Kidney capillary endothelial cell (primary cell): ENCODE data around the gene SLC8B1.

Experiments used
- DNase-seq: peaks from one replicate; pipeline ENCODE4 v3.0.0-alpha.2; 2018; ENCODE audit warnings: low spot score

The SLC8B1 gene

GRCh38 chr12:113334786-113335539, at the start of gene SLC8B1:
TSS of gene SLC8B1 (minus strand) at chr12:113335109. CDS start at chr12:113332878, 2,231 bp downstream.
- DNase-seq, result peak; percentile 74

DNA sequence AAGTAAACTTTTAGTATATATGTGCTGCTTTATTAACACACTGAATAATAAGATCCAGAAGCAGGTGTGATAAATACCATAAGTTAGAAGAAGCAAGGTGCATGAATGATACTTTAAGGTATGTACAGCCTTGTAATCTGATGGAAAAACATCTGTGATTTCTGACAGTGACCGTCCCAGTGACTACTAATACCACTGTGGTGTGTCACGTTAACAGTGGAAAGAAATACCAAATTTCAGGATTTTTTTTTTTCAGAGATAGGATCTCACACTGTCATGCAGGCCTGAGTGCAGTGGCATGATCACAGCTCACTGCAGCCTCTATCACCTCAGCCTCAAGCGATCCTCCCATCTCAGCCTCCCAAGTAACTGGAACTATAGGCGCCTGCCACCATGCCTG, 47.3 kb upstream of the SLC8B1 start:
- no peak for DNase-seq

GRCh38 chr12:113381220-113381619, 46.3 kb upstream of the SLC8B1 start:
- DNase-seq, result no peak

GRCh38 chr12:113378291-113378690, 43.4 kb upstream of the SLC8B1 start:
- no peak for DNase-seq

DNA sequence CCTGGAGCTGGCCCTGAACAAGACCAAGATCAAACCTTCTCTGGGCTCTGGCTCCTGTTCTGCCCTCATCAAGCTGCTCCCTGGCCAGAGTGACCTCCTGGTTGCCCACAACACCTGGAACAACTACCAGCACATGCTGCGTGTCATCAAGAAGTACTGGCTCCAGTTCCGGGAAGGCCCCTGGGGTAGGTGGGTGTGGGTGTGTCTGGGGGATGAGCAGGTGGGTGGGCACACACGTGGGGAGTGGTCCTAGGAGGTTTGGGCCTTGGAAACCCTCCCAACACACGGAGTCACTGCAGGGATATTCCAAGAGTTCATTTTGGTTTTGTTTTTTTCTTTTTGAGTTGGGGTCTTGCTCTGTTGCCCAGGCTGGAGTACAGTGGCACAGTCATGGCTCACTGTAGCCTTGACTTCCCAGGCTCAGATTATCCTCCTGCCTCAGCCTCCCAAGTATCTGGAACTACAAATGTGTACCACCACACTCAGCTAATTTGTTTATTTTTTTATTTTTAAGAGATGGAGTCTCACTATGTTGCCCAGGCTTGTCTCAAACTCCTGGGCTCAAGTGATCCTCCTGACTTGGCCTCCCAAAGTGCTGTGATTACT, 40.0 kb upstream of the SLC8B1 start:
- no peak for DNase-seq

GRCh38 chr12:113373969-113374368, 39.1 kb upstream of the SLC8B1 start:
- no peak for DNase-seq

GRCh38 chr12:113373440-113373839, 38.5 kb upstream of the SLC8B1 start:
- DNase-seq, result no peak

DNA sequence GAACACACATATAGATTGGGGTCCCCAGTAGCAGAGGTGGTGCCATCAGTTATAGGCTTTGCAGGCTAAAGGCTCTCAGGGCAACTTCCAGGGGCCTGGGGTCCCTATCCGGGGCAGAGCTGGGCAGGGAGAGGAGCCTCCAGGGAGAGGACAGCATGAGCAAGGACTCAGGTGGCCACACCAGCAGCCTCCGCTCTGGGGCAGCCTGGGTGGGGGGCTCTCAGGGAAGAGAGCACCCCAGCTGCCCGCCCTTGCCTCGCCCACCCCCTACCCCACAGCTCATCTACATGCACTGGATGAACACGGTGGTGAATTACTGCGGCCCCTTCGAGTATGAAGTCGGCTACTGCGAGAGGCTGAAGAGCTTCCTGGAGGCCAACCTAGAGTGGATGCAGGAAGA, 37.5 kb upstream of the SLC8B1 start:
- DNase-seq, result no peak

DNA sequence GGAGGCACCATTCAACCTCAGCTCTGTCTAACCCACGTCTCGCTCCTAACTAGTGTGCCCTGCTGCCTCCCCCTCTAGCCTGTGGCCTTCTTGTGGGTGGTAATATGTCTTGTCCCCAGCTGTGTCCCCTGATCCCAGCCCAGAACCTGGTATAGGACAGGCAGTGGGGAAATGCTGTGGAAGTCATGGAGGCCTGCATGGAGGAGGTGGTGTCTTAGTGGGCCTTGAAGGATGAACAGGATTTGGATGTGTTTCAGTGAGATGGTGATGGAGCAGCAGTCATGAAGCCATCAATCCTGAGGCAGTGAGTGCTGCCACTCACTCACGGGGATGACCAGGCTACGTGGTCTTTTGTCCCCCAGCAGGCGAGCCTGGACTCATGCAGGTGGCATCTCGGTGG, 36.9 kb upstream of the SLC8B1 start:
- DNase-seq, result no peak

GRCh38 chr12:113370923-113371682, 36.2 kb upstream of the SLC8B1 start:
- no peak for DNase-seq

- DNase-seq, result no peak
These were observed 34.6 kb upstream of the SLC8B1 start for GRCh38 chr12:113369391-113369985.

DNA sequence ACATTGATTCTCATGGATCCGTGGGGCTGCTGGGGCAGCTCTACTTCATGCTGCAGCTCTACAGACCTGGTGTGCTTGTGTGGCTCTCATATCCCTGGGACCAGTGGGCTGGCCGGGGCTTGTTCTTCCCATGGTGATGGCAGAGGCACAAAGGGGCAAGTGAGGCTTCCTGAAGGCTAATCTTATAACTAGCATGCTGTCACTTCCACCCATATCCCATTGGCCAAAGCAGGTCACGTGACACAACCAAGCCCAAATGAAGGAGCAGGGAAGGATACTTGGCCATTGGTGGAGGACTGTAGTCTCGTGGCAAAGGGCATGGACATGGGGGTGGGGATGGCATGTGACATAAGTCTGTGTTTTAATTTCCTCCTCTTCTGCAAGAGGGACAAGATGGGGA, 33.4 kb upstream of the SLC8B1 start:
- no peak for DNase-seq

DNA sequence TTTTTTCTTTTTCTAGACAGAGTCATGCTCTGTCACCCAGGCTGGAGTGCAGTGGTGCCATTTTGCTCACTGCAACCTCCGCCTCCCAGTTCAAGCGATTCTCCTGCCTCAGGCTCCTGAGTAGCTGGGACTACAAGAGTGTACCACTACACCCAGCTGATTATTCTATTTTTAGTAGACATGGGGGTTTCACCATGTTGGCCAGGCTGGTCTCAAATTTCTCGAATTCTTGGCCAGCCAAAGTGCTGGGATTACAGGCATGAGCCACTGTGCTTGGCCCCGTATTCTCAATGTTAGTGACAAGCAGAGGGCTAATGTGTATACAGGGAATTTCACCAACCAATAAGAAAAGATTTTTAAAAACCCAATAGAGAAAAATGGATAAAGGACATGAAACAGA, 31.9 kb upstream of the SLC8B1 start:
- DNase-seq, result no peak

GRCh38 chr12:113365639-113366395, 30.9 kb upstream of the SLC8B1 start:
- no peak for DNase-seq

GRCh38 chr12:113364698-113365097, 29.8 kb upstream of the SLC8B1 start:
- DNase-seq, result no peak

DNA sequence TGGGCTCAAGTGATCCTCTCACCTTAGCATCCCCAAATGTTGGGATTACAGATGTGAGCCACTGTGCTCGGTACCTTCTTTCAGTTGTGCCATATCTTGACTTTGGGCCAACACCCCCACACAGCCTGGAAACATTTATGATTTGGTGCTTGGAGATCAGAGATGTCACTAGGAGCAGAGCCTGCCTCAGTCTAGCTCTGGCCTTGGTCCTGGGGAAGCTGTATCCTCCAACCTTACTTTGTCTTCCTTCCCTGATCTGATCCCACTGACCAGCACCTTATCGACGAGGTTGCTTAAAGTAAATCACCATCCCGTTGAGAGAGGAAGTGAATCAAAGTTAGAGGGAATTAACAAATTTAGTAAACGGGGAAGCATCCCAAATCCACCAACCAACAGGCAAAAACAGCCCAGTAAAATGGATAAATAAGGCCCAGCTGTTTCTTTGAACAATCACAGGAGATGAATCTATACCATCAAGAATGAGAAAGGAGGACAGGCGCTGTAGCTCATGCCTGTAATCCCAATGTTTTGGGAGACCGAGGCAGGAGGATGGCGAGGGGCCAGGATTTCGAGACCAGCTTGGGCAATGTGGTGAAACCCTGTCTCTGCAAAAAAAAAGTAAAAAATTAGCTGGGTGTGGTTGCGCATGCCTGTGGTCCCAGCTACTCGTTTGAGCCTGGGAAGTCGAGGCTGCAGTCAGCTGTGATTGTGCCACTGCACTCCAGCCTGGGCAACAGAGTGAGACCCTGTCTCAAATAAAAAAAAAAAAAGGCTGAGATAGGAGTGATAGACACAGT, 26.9 kb upstream of the SLC8B1 start:
- no peak for DNase-seq

DNA sequence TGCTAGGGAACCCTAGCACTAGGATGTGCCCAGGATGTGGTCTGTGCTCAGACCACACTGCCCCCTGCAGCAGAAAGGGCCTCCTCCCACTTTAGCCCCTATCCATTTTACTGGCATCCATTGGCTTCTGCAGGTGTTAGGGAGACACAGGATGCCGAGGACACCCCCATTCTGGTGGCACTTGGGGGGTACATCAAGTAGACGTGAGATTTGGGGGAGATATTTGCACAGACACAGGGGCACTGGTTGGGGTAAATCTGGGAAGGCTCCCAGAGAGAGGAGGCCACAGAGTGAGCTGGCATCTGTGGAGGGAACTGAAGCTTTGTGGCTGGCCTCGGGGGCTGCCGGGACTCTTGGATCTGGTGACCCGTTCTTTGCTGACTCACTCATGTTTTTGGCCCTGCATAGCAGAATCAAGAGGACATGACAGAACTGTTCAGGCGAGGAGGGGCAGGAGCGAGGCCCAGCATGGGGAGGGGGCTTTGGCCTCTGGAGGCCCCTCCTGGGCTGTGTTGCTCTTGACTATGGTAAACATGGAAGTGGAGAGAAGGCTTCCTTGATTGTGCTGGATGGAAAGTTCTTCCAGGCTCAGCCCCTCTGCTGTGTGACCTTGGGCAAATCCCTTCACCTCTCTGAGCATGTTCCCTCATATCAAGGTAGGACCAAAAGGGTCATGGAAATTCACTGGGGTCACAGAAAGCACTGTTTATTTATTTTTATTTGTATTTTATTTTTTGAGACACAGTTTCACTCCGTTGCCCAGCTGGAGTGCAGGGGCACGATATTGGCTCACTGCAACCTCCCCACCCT, 25.2 kb upstream of the SLC8B1 start:
- no peak for DNase-seq

- DNase-seq, result no peak
These were observed 24.4 kb upstream of the SLC8B1 start for GRCh38 chr12:113359133-113359938.

GRCh38 chr12:113358381-113359132, 23.6 kb upstream of the SLC8B1 start, which contains the start of gene PLBD2:
TSS of gene PLBD2 (plus strand) at chr12:113358587. CDS start at chr12:113358601, 14 bp downstream.
- DNase-seq, result peak; percentile 88
